BLaER1 treated with 17β-estradiol and CSF1 and Interleukin-3, amounts not matched to agents 10 nM and 100 nM (cell line): ENCODE results near the gene MTUS2.
A peak's percentile ranks its signal among the peaks of the same experiment; 100 is the strongest.

Experiments
- H3K27ac ChIP-seq, 11 experiments: shearing (Covaris generic); formaldehyde crosslinking; 2 replicates each; pipeline ENCODE4 v1.8.1; 2022
- H3K27me3 ChIP-seq, 11 experiments: shearing (Covaris generic); formaldehyde crosslinking; 2 replicates each; pipeline ENCODE4 v1.8.1; 2022
- H3K36me3 ChIP-seq, 11 experiments: shearing (Covaris generic); formaldehyde crosslinking; 2 replicates each; pipeline ENCODE4 v1.8.1; 2022
- H3K4me1 ChIP-seq, 10 experiments: shearing (Covaris generic); formaldehyde crosslinking; 2 replicates each; pipeline ENCODE4 v1.8.1; 2022
- H3K4me2 ChIP-seq, 11 experiments: shearing (Covaris generic); formaldehyde crosslinking; 2 replicates each; pipeline ENCODE4 v1.8.1; 2022
- H3K4me3 ChIP-seq, 10 experiments: shearing (Covaris generic); formaldehyde crosslinking; 2 replicates each; pipeline ENCODE4 v1.8.1; 2022
- H3K9ac ChIP-seq, 11 experiments: shearing (Covaris generic); formaldehyde crosslinking; 2 replicates each; pipeline ENCODE4 v1.8.1; 2022
- H3K9me3 ChIP-seq, 11 experiments: shearing (Covaris generic); formaldehyde crosslinking; replicated peaks in 1 of 11; 2 replicates each; pipeline ENCODE4 v1.8.1; 2022
- H4K20me1 ChIP-seq, 11 experiments: shearing (Covaris generic); formaldehyde crosslinking; 2 replicates each; pipeline ENCODE4 v1.8.1; 2022
- Cebpa-rat ChIP-seq, 11 experiments: shearing (Covaris generic); IDR thresholded peaks; 2 replicates each; pipeline ENCODE4 v1.8.1; 2022

Gene MTUS2

GRCh38 chr13:29446016-29446415 is 625.9 kb downstream of the MTUS2 start:
- Histone ChIP-seq H3K27ac (no peak overlapping the region), H4K20me1 (no peaks in the 10 kb centered on the region), H3K4me2 (no peak overlapping the region), H3K36me3 (no peaks in the 10 kb centered on the region), H3K9ac (no peak overlapping the region), H3K4me1 (peaks cover 0 to 9% (median 4%) of the 10 kb centered on the region in 10 experiments; a peak in 7 of 20 replicates), H3K27me3 (no peaks in the 10 kb centered on the region), H3K9me3 (no peaks in the 10 kb centered on the region), H3K4me3 (no peak overlapping the region)
- TF ChIP-seq Cebpa-rat (IDR thresholded peaks at IDR 0.05), result no peak

- no peaks in the 10 kb centered on the region for H3K9me3 ChIP-seq
- peak in 1 of 11 experiments; percentile 16; a peak in 1 of 22 replicates for TF ChIP-seq Cebpa-rat (IDR thresholded peaks at IDR 0.05)
- H4K20me1 ChIP-seq, result no peaks in the 10 kb centered on the region
- peak overlapping the region in 7 of 11 experiments; percentile 2 to 34 (median 19); a peak in 5 of 22 replicates for H3K4me2 ChIP-seq
- H3K36me3 ChIP-seq, result no peaks in the 10 kb centered on the region
- no peaks in the 10 kb centered on the region for H3K27me3 ChIP-seq
- H3K27ac ChIP-seq, result no peak overlapping the region
- H3K9ac ChIP-seq, result no peak overlapping the region
- peaks cover 0 to 9% (median 4%) of the 10 kb centered on the region in 10 experiments; a peak in 7 of 20 replicates for H3K4me1 ChIP-seq
- no peak overlapping the region for H3K4me3 ChIP-seq
Measured at GRCh38 chr13:29448174-29448573, 628.0 kb downstream of the MTUS2 start.

GRCh38 chr13:29449726-29450125 is 629.6 kb downstream of the MTUS2 start:
- TF ChIP-seq Cebpa-rat (IDR thresholded peaks at IDR 0.05), result no peak
- H3K9me3 ChIP-seq, result no peaks in the 10 kb centered on the region
- no peaks in the 10 kb centered on the region for H4K20me1 ChIP-seq
- peaks cover 0 to 9% (median 4%) of the 10 kb centered on the region in 10 experiments; a peak in 7 of 20 replicates for H3K4me1 ChIP-seq
- no peaks in the 10 kb centered on the region for H3K27me3 ChIP-seq
- H3K27ac ChIP-seq, result no peak overlapping the region
- no peaks in the 10 kb centered on the region for H3K36me3 ChIP-seq
- no peak overlapping the region for H3K4me2 ChIP-seq
- no peak overlapping the region for H3K4me3 ChIP-seq
- no peak overlapping the region for H3K9ac ChIP-seq

- no peak overlapping the region for H3K4me3 ChIP-seq
- H3K27me3 ChIP-seq, result no peaks in the 10 kb centered on the region
- no peak overlapping the region for H3K4me2 ChIP-seq
- H3K36me3 ChIP-seq, result no peaks in the 10 kb centered on the region
- no peak for TF ChIP-seq Cebpa-rat (IDR thresholded peaks at IDR 0.05)
- no peaks in the 10 kb centered on the region for H4K20me1 ChIP-seq
- no peaks in the 10 kb centered on the region for H3K9me3 ChIP-seq
- H3K27ac ChIP-seq, result no peak overlapping the region
- H3K4me1 ChIP-seq, result peaks cover 0 to 9% (median 4%) of the 10 kb centered on the region in 10 experiments; a peak in 7 of 20 replicates
- H3K9ac ChIP-seq, result no peak overlapping the region
Measured at GRCh38 chr13:29451976-29452375, 631.8 kb downstream of the MTUS2 start.

GRCh38 chr13:29452773-29453616 is 632.9 kb downstream of the MTUS2 start:
- Histone ChIP-seq H3K27ac (no peak overlapping the region), H3K4me1 (peaks cover 0 to 8% (median 4%) of the 10 kb centered on the region in 10 experiments; a peak in 7 of 20 replicates), H3K36me3 (no peaks in the 10 kb centered on the region), H4K20me1 (no peaks in the 10 kb centered on the region), H3K9ac (no peak overlapping the region), H3K4me2 (no peak overlapping the region), H3K9me3 (no peaks in the 10 kb centered on the region), H3K4me3 (no peak overlapping the region), H3K27me3 (no peaks in the 10 kb centered on the region)
- no peak for TF ChIP-seq Cebpa-rat (IDR thresholded peaks at IDR 0.05)

GRCh38 chr13:29453617-29454011 is 633.5 kb downstream of the MTUS2 start:
- Histone ChIP-seq H3K9ac (no peak overlapping the region), H3K4me2 (no peak overlapping the region), H3K9me3 (no peaks in the 10 kb centered on the region), H3K36me3 (no peaks in the 10 kb centered on the region), H3K27ac (no peak overlapping the region), H3K4me1 (peaks cover 0 to 1% (median 0%) of the 10 kb centered on the region in 10 experiments; a peak in 2 of 20 replicates), H4K20me1 (no peaks in the 10 kb centered on the region), H3K27me3 (no peaks in the 10 kb centered on the region), H3K4me3 (no peak overlapping the region)
- no peak for TF ChIP-seq Cebpa-rat (IDR thresholded peaks at IDR 0.05)

GRCh38 chr13:29454931-29455481 is 634.9 kb downstream of the MTUS2 start:
- Histone ChIP-seq H3K27me3 (no peaks in the 10 kb centered on the region), H3K4me3 (no peak overlapping the region), H4K20me1 (no peaks in the 10 kb centered on the region), H3K36me3 (no peaks in the 10 kb centered on the region), H3K27ac (no peak overlapping the region), H3K4me2 (no peak overlapping the region), H3K4me1 (no peaks in the 10 kb centered on the region), H3K9me3 (no peaks in the 10 kb centered on the region), H3K9ac (no peak overlapping the region)
- no peak for TF ChIP-seq Cebpa-rat (IDR thresholded peaks at IDR 0.05)

GRCh38 chr13:29456419-29456818 is 636.3 kb downstream of the MTUS2 start:
- TF ChIP-seq Cebpa-rat (IDR thresholded peaks at IDR 0.05), result no peak
- H3K36me3 ChIP-seq, result no peaks in the 10 kb centered on the region

GRCh38 chr13:29457299-29457698 is 637.2 kb downstream of the MTUS2 start:
- no peaks in the 10 kb centered on the region for H3K36me3 ChIP-seq
- H4K20me1 ChIP-seq, result no peaks in the 10 kb centered on the region
- H3K4me2 ChIP-seq, result no peak overlapping the region
- H3K27me3 ChIP-seq, result no peaks in the 10 kb centered on the region
- H3K4me3 ChIP-seq, result no peak overlapping the region
- H3K9me3 ChIP-seq, result no peaks in the 10 kb centered on the region
- no peaks in the 10 kb centered on the region for H3K4me1 ChIP-seq
- no peak for TF ChIP-seq Cebpa-rat (IDR thresholded peaks at IDR 0.05)
- no peak overlapping the region for H3K27ac ChIP-seq
- no peak overlapping the region for H3K9ac ChIP-seq

More at GRCh38 chr13:29456419-29456818, 636.3 kb downstream of the MTUS2 start:
- Histone ChIP-seq H3K4me3 (no peak overlapping the region), H3K4me1 (no peaks in the 10 kb centered on the region), H3K27me3 (no peaks in the 10 kb centered on the region), H4K20me1 (no peaks in the 10 kb centered on the region), H3K27ac (no peak overlapping the region), H3K9me3 (no peaks in the 10 kb centered on the region), H3K9ac (no peak overlapping the region), H3K4me2 (no peak overlapping the region)
